HepG2 (cell line): ENCODE data around the gene ALLC. TPM values are rescaled to one million over a fixed set of nuclear protein-coding genes. Genes with fewer than 3 reads are reported as not detected.

Source experiments
- ATAC-seq: fragments of 200-7000 bp; cut with Tn5 transposase; 3 replicates; pipeline ENCODE4 v1.9.1; 2020; ENCODE audit warnings: mild to moderate bottlenecking, moderate library complexity
- BruUV-seq: library from RNA; stranded (reverse); fragments of 400-500 nt; replicated peaks from 2 replicates; lab custom pipeline; 2021; lab: Mats Ljungman, UMichigan
- CTCF ChIA-PET: fragments of 300-600 bp; formaldehyde crosslinking; extraction: SDS; loops from one replicate; lab custom pipeline; 2021; ENCODE audit warnings: low total read pairs, inconsistent platforms, low intra/inter-chr PET ratio; lab: Yijun Ruan, JAX
- POLR2A ChIA-PET: fragments of 350-600 bp; sonication (Branson Sonifier 250); formaldehyde crosslinking; loops from one replicate; lab custom pipeline; 2020; ENCODE audit warnings: antibody characterized with exemption, inconsistent platforms; lab: Yijun Ruan, JAX
- DNase-seq: peaks from one replicate; pipeline ENCODE4 v3.0.0-alpha.2; 2015; ENCODE audit warnings: low spot score
- FAIRE-seq: peaks from 3 replicates; lab custom pipeline; 2011; peaks lifted over from hg19 to GRCh38; lab: Jason Lieb, UNC
- H2AFZ ChIP-seq: one replicate; pipeline ENCODE4 v1.6.1; 2011; ENCODE audit warnings: low read length, inconsistent platforms
- H3K27ac ChIP-seq: fragments of 300-600 bp; 3 replicates; pipeline ENCODE4 v1.8.0; 2011; ENCODE audit warnings: mixed run types, mild to moderate bottlenecking, mixed read lengths, low read length, inconsistent platforms; ENCODE audit not compliant: insufficient read depth; ENCODE audit errors: extremely low read length
- H3K27me3 ChIP-seq, 2 experiments: fragments of 200-600 bp in 1 of 2; 2 replicates in 1 of 2; 3 replicates in 1 of 2; pipeline versions ENCODE4 v1.6.0 to v1.8.0; 2011; ENCODE audit warnings: low read length in 2 of 2, mild to moderate bottlenecking in 2 of 2, moderate library complexity in 2 of 2, inconsistent platforms in 1 of 2; ENCODE audit not compliant: insufficient read depth in 2 of 2, control insufficient read depth in 1 of 2
- H3K36me3 ChIP-seq, 2 experiments: fragments of 200-600 bp in 1 of 2; replicated peaks in 1 of 2; 2 replicates in 1 of 2; 3 replicates in 1 of 2; pipeline versions ENCODE4 v1.5.1 to v1.8.0; 2011; ENCODE audit warnings: low read length in 2 of 2, inconsistent platforms in 1 of 2; ENCODE audit not compliant: insufficient read depth in 2 of 2, control insufficient read depth in 1 of 2
- H3K4me1 ChIP-seq: 2 replicates; pipeline ENCODE4 v1.5.1; 2012; ENCODE audit warnings: low read length, inconsistent platforms; ENCODE audit not compliant: insufficient read depth
- H3K4me2 ChIP-seq: 2 replicates; pipeline ENCODE4 v1.6.0; 2011; ENCODE audit warnings: low read depth, low read length, inconsistent platforms
- H3K4me3 ChIP-seq, 3 experiments: fragments of 200-600 bp in 1 of 3; sonication (generic), shearing (Covaris generic) in 1 of 3; replicated peaks in 1 of 3; 2 replicates each; pipeline ENCODE4 v1.5.1; 2011 to 2016; ENCODE audit warnings: low read length in 3 of 3, inconsistent platforms in 2 of 3, low read depth in 2 of 3, mild to moderate bottlenecking in 2 of 3, control low read depth in 1 of 3, mixed read lengths in 1 of 3; ENCODE audit not compliant: insufficient read depth in 1 of 3
- H3K79me2 ChIP-seq: one replicate; pipeline ENCODE4 v1.6.1; 2011; ENCODE audit warnings: low read length, inconsistent platforms; ENCODE audit not compliant: insufficient read depth
- H3K9ac ChIP-seq: 2 replicates; pipeline ENCODE4 v1.6.0; 2011; ENCODE audit warnings: mild to moderate bottlenecking, low read depth, low read length, inconsistent platforms; ENCODE audit not compliant: insufficient read depth
- H3K9me3 ChIP-seq: 2 replicates; pipeline ENCODE4 v1.5.1; 2012; ENCODE audit warnings: mild to moderate bottlenecking, low read length
- H4K20me1 ChIP-seq: 2 replicates; pipeline ENCODE4 v1.6.0; 2011; ENCODE audit warnings: inconsistent platforms, mild to moderate bottlenecking, low read length, moderate library complexity; ENCODE audit not compliant: insufficient read depth
- DDIT3 ChIP-seq: sonication (generic); formaldehyde crosslinking; IDR thresholded peaks from 2 replicates; pipeline ENCODE4 v1.4.0; 2020; ENCODE audit warnings: mild to moderate bottlenecking, missing genetic modification reagents
- GFI1 ChIP-seq: sonication (generic); formaldehyde crosslinking; IDR thresholded peaks from 2 replicates; pipeline ENCODE4 v1.5.0; 2020; ENCODE audit warnings: missing genetic modification reagents, mild to moderate bottlenecking, borderline replicate concordance
- KDM3A ChIP-seq: IDR thresholded peaks from 2 replicates; pipeline ENCODE4 v1.6.1; 2018; ENCODE audit warnings: low read depth, missing compliant biosample characterization
- NFIB ChIP-seq: sonication (generic); formaldehyde crosslinking; IDR thresholded peaks from 2 replicates; pipeline ENCODE4 v1.9.0; 2021; ENCODE audit warnings: missing genetic modification reagents, mild to moderate bottlenecking, borderline replicate concordance
- PAWR ChIP-seq: sonication (generic); formaldehyde crosslinking; IDR thresholded peaks from 2 replicates; pipeline ENCODE4 v1.4.0; 2020; ENCODE audit warnings: missing genetic modification reagents, mild to moderate bottlenecking, borderline replicate concordance
- POGZ ChIP-seq: sonication (generic); formaldehyde crosslinking; IDR thresholded peaks from 2 replicates; pipeline ENCODE4 v1.4.0; 2020; ENCODE audit warnings: mild to moderate bottlenecking, missing genetic modification reagents
- SRSF9 ChIP-seq: fragments of 200-400 bp; formaldehyde crosslinking; IDR thresholded peaks from 2 replicates; pipeline ENCODE4 v1.6.1; 2018; ENCODE audit warnings: borderline replicate concordance, mild to moderate bottlenecking, low read depth, low read length; ENCODE audit not compliant: insufficient read depth, poor library complexity, severe bottlenecking
- TMF1 ChIP-seq: sonication (generic); formaldehyde crosslinking; IDR thresholded peaks from 2 replicates; pipeline ENCODE4 v1.8.1; 2022; ENCODE audit warnings: low read depth, missing genetic modification reagents
- TRAFD1 ChIP-seq: sonication (generic); formaldehyde crosslinking; IDR thresholded peaks from 2 replicates; pipeline ENCODE4 v1.5.1; 2020; ENCODE audit warnings: missing genetic modification reagents, mild to moderate bottlenecking, borderline replicate concordance
- ZBTB7A ChIP-seq: sonication (generic); formaldehyde crosslinking; IDR thresholded peaks from 2 replicates; pipeline ENCODE4 v1.8.0; 2022; ENCODE audit warnings: mild to moderate bottlenecking, missing genetic modification reagents
- ZNF3 ChIP-seq: IDR thresholded peaks from 2 replicates; pipeline ENCODE4 v1.7.0; 2017; ENCODE audit warnings: inconsistent platforms
- ZNF558 ChIP-seq: sonication (generic); formaldehyde crosslinking; IDR thresholded peaks from 2 replicates; pipeline ENCODE4 v1.9.0; 2022; ENCODE audit warnings: mild to moderate bottlenecking, missing genetic modification reagents, borderline replicate concordance
- WGBS: methylation state at CpG from one replicate; pipeline ENCODE4 v1.1.6; 2017; ENCODE audit warnings: low lambda C conversion rate; 5-methylcytosine and 5-hydroxymethylcytosine counted together
- in situ Hi-C: cut with HindIII; loops from 2 replicates; pipeline ENCODE4 v1.10.0; 2017; ENCODE audit warnings: low pct_unique_long_range_greater_than_20kb; ENCODE audit not compliant: extremely low pct_ligation_motif_present
- intact Hi-C: fragments of 100-400 bp; cut with micrococcal nuclease; formaldehyde crosslinking; loops from one replicate; pipeline ENCODE4 v1.10.0; 2022; ENCODE audit not compliant: unreplicated experiment
- polyA plus RNA-seq, 8 experiments: library from polyadenylated mRNA; depleted of rRNA in 3 of 8; stranded (reverse) in 7 of 8; unstranded in 1 of 8; fragments of >200 nt; fragmentation: Illumina TruSeq in 4 of 8; extraction: Trizol in 4 of 8; gene quantifications; 2 replicates each; pipeline versions ENCODE4 v1.2.1 to v1.2.3, GENCODE V29; 2011 to 2016; ENCODE audit warnings: low read depth in 4 of 8, missing spikeins in 1 of 8, mixed read lengths in 1 of 8; ENCODE audit not compliant: insufficient read depth in 1 of 8
- total RNA-seq, 5 experiments: library from RNA; depleted of rRNA; stranded (reverse); fragments of >200 nt; fragmentation: Illumina TruSeq; extraction: Trizol; gene quantifications; 2 replicates each; pipeline ENCODE4 v1.2.3, GENCODE V29; 2016; ENCODE audit warnings: low read depth in 1 of 5
- TF ChIP-seq, protein P1 (sequence below): sonication (generic); formaldehyde crosslinking; IDR thresholded peaks from 2 replicates; pipeline ENCODE4 v1.4.0; 2020; ENCODE audit warnings: mild to moderate bottlenecking, missing genetic modification reagents
- TF ChIP-seq, protein P2 (sequence below): IDR thresholded peaks from 2 replicates; pipeline ENCODE4 v1.6.1; 2012; ENCODE audit warnings: low read length, improper control_type of control experiment

Gene ALLC
- total and polyA plus RNA-seq, 2 of the 13 experiments (the other 11 are each of a cell fraction or from before 2014, with no cell fraction given): 0.08 to 0.11 TPM

DNA sequence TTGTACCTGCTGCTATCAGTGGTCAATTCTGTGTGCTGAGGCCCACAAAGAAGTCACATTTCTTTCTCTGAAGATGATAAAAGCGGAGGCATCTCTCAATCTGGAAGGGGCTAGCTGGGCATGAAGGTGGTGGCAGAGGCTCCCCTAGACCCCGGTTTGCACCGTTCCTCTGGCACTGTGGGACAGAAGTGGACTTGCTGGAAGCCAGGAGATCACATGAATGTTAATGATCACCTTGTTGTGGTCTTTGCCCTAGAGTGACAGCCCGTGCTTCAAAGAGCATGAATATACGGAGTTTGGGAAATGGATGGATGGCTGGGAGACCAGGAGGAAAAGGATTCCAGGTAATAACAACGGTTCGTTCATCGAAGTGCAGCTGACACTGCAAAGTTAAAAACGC is 20.2 kb downstream of the ALLC start:
- Histone ChIP-seq H2AFZ (no peak overlapping the region), H3K4me3 (no peak overlapping the region), H3K27ac (no peak overlapping the region), H3K4me1 (peaks cover 13% of the 10 kb centered on the region), H3K36me3 (no peaks in the 10 kb centered on the region), H4K20me1 (no peaks in the 10 kb centered on the region), H3K4me2 (0 out of 2 replicates have a peak overlapping the region, but pooled peaks have one; percentile 3), H3K27me3 (peaks cover 3 to 31% of the 10 kb centered on the region in 2 experiments; a peak in 3 of 5 replicates), H3K9me3 (no peaks in the 10 kb centered on the region), H3K9ac (no peak overlapping the region), H3K79me2 (no peaks in the 10 kb centered on the region)
- TF ChIP-seq DDIT3 (no peak), ZNF558 (CRISPR knock-in tag) (no peak), SRSF9 (no peak), PAWR (no peak), TMF1 (no peak), POGZ (CRISPR knock-in tag) (no peak), ZBTB7A (CRISPR knock-in tag) (no peak), GFI1 (CRISPR knock-in tag) (no peak)
- no TSS peak for BruUV-seq
- FAIRE-seq (no peak), ATAC-seq (peak; percentile 77), DNase-seq (no peak)
- ChIA-PET CTCF (no interaction called here), POLR2A (no interaction called here)
- intact Hi-C loops: no loop called here
- in situ Hi-C loops: no loop called here
- 25% methylated on average over 9 of the region's 9 CpGs for WGBS

DNA sequence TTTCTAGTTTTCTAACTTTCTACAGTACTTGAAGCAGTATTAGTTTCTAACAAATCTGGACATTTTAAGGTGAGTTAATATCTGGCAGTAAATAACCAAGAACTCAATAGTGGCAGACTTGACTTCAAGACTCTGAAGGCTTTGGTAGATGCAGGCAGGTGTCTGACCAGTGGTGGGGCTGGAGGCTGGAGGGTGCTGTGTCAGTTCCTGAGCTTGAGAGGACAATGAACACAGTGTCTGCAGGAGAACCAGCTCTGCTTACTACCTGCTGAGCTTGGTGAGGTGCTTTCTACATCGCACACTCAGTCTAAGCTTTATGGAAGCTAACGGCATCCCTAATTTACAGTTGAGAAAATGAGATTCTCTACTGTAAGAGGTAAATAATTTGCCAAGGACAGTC is 21.2 kb downstream of the ALLC start:
- no peak for FAIRE-seq
- 67% methylated on average over 2 of the region's 2 CpGs for WGBS
- no peaks in the 10 kb centered on the region for H3K9me3 ChIP-seq
- no peak overlapping the region for H3K9ac ChIP-seq
- in situ Hi-C loops (no loop called here), intact Hi-C loops (no loop called here)
- DNase-seq: no peak
- H3K4me1 ChIP-seq: peaks cover 13% of the 10 kb centered on the region
- POLR2A ChIA-PET: interaction anchor here (1.0 kb wide), 1 partner anchor 27 kb away, joined by 3 read pairs; no protein-coding TSS in a partner anchor
- no peaks in the 10 kb centered on the region for H3K79me2 ChIP-seq
- H3K4me2 ChIP-seq: no peak overlapping the region
- CTCF ChIA-PET: no interaction called here
- no peak overlapping the region for H2AFZ ChIP-seq
- no peaks in the 10 kb centered on the region for H3K36me3 ChIP-seq
- peak; percentile 62 for ATAC-seq
- no peaks in the 10 kb centered on the region for H4K20me1 ChIP-seq
- H3K27ac ChIP-seq: no peak overlapping the region
- H3K27me3 ChIP-seq: peaks cover 3 to 28% of the 10 kb centered on the region in 2 experiments; a peak in 3 of 5 replicates
- no peak overlapping the region for H3K4me3 ChIP-seq
- no TSS peak for BruUV-seq
- TF ChIP-seq KDM3A (CRISPR knock-in tag) (no peak), TRAFD1 (no peak), ZNF3 (CRISPR knock-in tag) (no peak), NFIB (CRISPR knock-in tag) (no peak)
- TF ChIP-seq, protein P1, sequence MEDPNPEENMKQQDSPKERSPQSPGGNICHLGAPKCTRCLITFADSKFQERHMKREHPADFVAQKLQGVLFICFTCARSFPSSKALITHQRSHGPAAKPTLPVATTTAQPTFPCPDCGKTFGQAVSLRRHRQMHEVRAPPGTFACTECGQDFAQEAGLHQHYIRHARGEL (CRISPR knock-in tag): no peak
- TF ChIP-seq, protein P2, sequence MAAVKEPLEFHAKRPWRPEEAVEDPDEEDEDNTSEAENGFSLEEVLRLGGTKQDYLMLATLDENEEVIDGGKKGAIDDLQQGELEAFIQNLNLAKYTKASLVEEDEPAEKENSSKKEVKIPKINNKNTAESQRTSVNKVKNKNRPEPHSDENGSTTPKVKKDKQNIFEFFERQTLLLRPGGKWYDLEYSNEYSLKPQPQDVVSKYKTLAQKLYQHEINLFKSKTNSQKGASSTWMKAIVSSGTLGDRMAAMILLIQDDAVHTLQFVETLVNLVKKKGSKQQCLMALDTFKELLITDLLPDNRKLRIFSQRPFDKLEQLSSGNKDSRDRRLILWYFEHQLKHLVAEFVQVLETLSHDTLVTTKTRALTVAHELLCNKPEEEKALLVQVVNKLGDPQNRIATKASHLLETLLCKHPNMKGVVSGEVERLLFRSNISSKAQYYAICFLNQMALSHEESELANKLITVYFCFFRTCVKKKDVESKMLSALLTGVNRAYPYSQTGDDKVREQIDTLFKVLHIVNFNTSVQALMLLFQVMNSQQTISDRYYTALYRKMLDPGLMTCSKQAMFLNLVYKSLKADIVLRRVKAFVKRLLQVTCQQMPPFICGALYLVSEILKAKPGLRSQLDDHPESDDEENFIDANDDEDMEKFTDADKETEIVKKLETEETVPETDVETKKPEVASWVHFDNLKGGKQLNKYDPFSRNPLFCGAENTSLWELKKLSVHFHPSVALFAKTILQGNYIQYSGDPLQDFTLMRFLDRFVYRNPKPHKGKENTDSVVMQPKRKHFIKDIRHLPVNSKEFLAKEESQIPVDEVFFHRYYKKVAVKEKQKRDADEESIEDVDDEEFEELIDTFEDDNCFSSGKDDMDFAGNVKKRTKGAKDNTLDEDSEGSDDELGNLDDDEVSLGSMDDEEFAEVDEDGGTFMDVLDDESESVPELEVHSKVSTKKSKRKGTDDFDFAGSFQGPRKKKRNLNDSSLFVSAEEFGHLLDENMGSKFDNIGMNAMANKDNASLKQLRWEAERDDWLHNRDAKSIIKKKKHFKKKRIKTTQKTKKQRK: no peak
